Ovary (tissue), 3 donors: Measurements from ENCODE around the gene CLTB.

Source experiments
- EP300 ChIP-seq: sonication (generic); formaldehyde crosslinking; IDR thresholded peaks from one replicate; pipeline ENCODE4 v1.6.1; 2017; ENCODE audit warnings: antibody characterized with exemption
- POLR2A ChIP-seq: fragments of 450-650 bp; IDR thresholded peaks from one replicate; pipeline ENCODE4 v1.6.1; 2017; ENCODE audit warnings: antibody characterized with exemption, mild to moderate bottlenecking, moderate library complexity
- TF ChIP-seq, protein P1 (sequence below), 3 donors: fragments of 450-650 bp in 2 of 3; fragments of 200-600 bp in 1 of 3; IDR thresholded peaks; one replicate each; pipeline versions ENCODE4 v1.5.1 to v1.8.0; 2016 to 2022; ENCODE audit warnings: antibody characterized with exemption in 3 of 3, mild to moderate bottlenecking in 1 of 3
- donor health status: DM: no; HTN: no; CAD: no.

DNA sequence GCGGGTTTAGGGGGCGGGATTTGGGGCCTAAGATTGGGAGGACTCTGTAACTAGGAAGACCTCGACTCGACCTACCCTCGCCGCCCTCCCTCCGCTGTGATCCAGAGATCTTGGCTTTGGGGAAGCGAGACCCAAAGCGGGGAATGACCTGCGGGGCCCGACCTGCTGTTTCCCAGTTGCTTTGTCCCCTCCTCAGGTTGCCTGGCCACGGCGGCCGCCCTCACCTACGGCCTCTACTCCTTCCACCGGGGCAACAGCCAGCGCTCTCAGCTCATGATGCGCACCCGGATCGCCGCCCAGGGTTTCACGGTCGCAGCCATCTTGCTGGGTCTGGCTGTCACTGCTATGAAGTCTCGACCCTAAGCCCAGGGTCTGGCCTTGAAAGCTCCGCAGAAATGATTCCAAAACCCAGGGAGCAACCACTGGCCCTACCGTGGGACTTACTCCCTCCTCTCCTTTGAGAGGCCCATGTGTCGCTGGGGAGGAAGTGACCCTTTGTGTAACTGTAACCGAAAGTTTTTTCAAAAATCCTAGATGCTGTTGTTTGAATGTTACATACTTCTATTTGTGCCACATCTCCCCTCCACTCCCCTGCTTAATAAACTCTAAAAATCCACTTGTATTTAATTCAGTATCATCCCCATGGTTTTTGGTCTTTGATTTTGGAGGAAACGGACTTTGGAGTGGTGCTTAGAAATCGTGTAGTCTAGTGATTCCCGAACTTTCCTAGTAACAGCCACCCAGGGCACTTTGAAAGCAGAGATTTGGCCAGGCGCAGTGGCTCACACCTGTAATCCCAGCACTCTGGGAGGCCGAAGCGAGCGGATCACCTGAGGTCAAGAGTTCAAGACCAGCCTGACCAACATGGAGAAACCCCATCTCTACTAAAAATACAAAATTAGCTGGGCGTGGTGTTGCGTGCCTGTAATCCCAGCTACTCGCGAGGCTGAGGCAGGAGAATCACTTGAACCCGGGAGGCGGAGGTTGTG lies 26.9 kb downstream of the CLTB start:
- TF ChIP-seq, protein P1, sequence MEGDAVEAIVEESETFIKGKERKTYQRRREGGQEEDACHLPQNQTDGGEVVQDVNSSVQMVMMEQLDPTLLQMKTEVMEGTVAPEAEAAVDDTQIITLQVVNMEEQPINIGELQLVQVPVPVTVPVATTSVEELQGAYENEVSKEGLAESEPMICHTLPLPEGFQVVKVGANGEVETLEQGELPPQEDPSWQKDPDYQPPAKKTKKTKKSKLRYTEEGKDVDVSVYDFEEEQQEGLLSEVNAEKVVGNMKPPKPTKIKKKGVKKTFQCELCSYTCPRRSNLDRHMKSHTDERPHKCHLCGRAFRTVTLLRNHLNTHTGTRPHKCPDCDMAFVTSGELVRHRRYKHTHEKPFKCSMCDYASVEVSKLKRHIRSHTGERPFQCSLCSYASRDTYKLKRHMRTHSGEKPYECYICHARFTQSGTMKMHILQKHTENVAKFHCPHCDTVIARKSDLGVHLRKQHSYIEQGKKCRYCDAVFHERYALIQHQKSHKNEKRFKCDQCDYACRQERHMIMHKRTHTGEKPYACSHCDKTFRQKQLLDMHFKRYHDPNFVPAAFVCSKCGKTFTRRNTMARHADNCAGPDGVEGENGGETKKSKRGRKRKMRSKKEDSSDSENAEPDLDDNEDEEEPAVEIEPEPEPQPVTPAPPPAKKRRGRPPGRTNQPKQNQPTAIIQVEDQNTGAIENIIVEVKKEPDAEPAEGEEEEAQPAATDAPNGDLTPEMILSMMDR (IDR thresholded peaks at IDR 0.05): no peak
- TF ChIP-seq POLR2A (peak; percentile 79), EP300 (no peak)
